GM10847 (cell line): ENCODE measurements around the gene METTL22.

Experiments
- POLR2A ChIP-seq: IDR thresholded peaks from 2 replicates; pipeline ENCODE4 v1.6.1; 2011; ENCODE audit not compliant: insufficient read length; ENCODE audit errors: extremely low read depth

The METTL22 gene

GRCh38 chr16:8621572-8622314 lies at the start of gene METTL22:
METTL22 (plus strand) TSS chr16:8621698; CDS start chr16:8625666, 3,968 bp downstream.
- peak; percentile 80 for TF ChIP-seq POLR2A

GRCh38 chr16:8572063-8572918 lies 49.2 kb upstream of the METTL22 start:
- no peak for TF ChIP-seq POLR2A

- TF ChIP-seq POLR2A, result no peak
These were observed 48.4 kb upstream of the METTL22 start for GRCh38 chr16:8572919-8573724.

DNA sequence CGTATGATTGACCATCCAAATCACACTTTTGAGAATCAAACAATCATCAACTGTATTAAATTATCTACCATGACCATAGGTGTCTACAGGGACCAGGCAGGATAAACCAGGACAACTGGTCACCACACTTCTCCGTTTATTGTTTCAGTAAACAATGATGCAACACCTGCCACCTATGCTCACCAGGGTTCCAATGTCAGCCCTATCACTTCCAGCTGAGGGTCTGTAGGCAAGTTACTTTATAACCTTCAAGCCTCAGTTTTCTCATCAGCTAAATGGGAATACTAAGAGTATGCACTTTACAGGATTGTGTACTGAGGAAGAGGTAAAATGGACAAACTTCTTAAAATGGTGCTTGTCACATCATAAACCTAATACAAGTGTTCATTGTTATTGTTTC lies 46.1 kb upstream of the METTL22 start:
- no peak for TF ChIP-seq POLR2A

GRCh38 chr16:8576141-8577004 lies 45.1 kb upstream of the METTL22 start:
- TF ChIP-seq POLR2A, result no peak

DNA sequence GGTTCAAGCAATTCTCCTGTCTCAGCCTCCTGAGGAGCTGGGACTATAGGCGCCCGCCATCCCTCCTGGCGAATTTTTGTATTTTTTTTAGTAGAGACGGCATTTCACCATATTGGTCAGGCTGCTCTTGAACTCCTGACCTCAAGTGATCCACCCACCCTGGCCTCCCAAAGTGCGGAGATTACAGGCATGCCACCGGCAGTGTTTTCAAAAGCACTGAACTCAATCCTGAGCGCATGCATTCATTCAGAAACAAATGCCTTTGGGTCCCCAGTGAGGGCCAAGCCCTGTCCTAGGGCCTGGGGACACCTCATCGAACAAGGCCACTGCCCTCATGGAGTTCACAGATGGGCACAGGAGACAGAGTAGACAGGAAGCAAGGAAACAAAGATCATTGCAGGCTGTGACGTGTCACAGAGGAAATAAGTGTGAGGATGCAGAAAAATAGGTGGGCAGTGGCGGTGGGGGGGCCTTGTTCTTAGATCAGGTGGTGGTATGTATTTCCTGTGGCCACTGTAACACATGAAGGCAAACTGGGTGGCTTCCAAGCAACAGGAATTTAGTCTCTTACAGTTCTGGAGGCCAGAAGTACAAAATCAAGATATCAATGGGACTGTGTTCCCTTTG lies 43.7 kb upstream of the METTL22 start:
- TF ChIP-seq POLR2A, result no peak

GRCh38 chr16:8579559-8579958 lies 41.9 kb upstream of the METTL22 start:
- no peak for TF ChIP-seq POLR2A

DNA sequence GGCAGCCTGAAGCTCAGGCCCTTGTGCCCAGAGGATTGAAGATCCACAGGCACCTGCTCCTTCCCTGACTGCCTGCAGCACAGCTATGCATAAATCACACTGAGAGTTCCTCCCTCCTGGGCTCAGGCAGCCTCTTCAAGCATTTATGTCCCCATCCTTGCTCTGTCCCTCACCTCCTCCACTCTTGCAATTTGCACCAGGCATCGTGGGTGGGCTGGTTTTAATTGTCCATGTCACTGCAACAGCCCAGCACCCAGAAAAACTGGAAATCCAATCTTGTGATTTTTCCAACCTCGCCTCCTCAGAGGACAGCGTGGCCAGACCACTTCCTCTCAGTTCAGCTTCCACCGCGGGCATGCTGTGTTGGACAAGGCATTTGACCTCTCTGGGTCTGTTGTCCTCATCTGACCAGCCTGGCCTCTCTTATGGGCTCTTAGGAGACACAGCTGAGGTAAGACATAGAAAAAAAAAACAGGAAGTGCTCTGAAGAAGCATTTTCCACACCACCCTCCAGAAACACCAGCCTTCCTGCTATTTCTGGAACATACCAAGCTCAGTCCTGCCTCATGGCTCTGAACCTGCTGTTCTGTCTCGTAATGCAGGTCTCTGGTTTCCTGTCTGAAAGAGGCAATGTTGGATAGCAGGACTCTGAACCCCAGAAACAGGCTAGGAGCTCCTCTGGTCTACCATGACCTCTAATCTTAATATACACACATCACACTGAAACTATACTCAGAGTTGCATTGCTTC lies 39.5 kb upstream of the METTL22 start:
- no peak for TF ChIP-seq POLR2A

GRCh38 chr16:8583199-8583598 lies 38.3 kb upstream of the METTL22 start:
- no peak for TF ChIP-seq POLR2A

DNA sequence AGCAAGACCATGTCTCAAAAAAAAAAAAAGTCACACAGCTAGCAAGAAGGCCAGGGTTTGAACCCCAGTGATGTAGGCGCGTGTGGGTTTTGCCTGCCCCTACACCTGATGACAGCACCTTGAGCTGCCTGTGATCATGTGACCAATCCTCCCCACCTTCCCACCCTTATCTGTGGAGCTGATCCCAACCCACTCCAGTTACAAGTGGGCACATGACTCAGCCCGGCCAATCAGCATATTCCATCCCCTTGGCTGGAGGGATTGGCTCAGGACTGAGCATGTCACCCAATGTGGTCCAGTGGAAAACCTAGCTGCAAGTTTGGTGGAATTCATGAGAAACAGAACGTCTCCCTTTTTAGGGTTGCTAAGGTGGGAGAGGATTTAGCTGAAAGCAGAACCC lies 37.8 kb upstream of the METTL22 start:
- TF ChIP-seq POLR2A, result no peak

- no peak for TF ChIP-seq POLR2A
These were observed 36.5 kb upstream of the METTL22 start for GRCh38 chr16:8585041-8585440.

- no peak for TF ChIP-seq POLR2A
These were observed 35.6 kb upstream of the METTL22 start for GRCh38 chr16:8585857-8586256.

GRCh38 chr16:8587065-8587464 lies 34.4 kb upstream of the METTL22 start:
- TF ChIP-seq POLR2A, result no peak
